ENCODE results near the gene ZFP57.
A peak's percentile ranks its signal among the peaks of the same experiment; 100 is the strongest.

Gene ZFP57

GRCh38 chr6:29680904-29681303, at the start of gene ZFP57:
Gene ZFP57 (minus strand): TSS chr6:29681152. CDS start chr6:29677003, 4,149 bp downstream.
- DNase-seq (ENCODE audit: low read depth in 3 of 3): no peak

- DNase-seq (ENCODE audit: low read depth in 3 of 3): no peak
Observed at GRCh38 chr6:29730575-29731126, 49.7 kb upstream of the ZFP57 start.

DNA sequence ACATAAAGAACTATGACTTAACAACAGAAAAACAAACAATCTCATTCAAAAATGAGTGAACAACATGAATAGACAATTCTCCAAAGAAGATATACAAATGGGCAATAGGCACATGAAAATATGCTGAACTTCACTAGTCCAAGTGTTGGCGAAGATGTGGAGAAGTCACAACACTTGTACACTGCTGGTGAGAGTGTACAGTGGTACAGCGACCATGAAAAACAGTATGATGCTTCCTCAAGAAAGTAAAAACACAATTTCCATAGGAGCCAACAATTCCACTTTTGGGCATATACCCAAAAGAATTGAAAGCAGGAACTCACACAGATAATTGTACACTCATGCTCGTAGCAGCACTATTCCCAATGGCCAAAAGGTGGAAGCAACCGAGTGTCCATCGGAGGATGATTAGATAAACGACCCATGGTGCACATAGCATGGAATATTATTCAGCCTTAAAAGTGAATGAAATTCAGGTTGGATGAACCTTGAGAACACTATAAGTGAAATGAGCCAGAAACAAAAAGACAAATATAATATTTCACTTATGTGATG, 48.9 kb upstream of the ZFP57 start:
- DNase-seq (ENCODE audit: low read depth in 3 of 3): no peak

GRCh38 chr6:29728875-29729270, 47.9 kb upstream of the ZFP57 start:
- DNase-seq (ENCODE audit: low read depth in 3 of 3): no peak

- no peak for DNase-seq (ENCODE audit: low read depth in 3 of 3)
Observed at GRCh38 chr6:29728173-29728874, 47.4 kb upstream of the ZFP57 start.

DNA sequence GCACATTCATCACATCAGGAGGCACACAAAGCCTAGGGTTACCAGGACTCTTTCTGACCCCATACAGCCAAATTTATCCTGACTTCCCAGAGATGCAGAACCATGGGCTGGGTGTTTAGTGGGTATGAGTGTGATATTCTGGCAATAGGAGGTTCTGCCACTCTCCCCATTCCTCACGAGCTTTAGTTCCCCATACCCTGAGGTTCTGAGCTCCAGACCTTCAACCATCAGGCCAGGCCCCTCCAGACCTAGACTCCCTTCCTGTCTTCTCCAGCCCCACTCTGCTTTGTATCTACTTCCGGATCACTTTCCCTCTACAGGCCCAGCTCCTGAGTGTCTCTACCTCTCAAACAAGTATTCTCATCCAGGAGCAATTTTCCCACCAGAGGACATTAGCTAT, 46.7 kb upstream of the ZFP57 start:
- no peak for DNase-seq (ENCODE audit: low read depth in 3 of 3)

- no peak for DNase-seq (ENCODE audit: low read depth in 3 of 3)
Observed at GRCh38 chr6:29726571-29727194, 45.7 kb upstream of the ZFP57 start.

GRCh38 chr6:29726001-29726400, 45.0 kb upstream of the ZFP57 start:
- DNase-seq (ENCODE audit: low read depth in 3 of 3): no peak

DNA sequence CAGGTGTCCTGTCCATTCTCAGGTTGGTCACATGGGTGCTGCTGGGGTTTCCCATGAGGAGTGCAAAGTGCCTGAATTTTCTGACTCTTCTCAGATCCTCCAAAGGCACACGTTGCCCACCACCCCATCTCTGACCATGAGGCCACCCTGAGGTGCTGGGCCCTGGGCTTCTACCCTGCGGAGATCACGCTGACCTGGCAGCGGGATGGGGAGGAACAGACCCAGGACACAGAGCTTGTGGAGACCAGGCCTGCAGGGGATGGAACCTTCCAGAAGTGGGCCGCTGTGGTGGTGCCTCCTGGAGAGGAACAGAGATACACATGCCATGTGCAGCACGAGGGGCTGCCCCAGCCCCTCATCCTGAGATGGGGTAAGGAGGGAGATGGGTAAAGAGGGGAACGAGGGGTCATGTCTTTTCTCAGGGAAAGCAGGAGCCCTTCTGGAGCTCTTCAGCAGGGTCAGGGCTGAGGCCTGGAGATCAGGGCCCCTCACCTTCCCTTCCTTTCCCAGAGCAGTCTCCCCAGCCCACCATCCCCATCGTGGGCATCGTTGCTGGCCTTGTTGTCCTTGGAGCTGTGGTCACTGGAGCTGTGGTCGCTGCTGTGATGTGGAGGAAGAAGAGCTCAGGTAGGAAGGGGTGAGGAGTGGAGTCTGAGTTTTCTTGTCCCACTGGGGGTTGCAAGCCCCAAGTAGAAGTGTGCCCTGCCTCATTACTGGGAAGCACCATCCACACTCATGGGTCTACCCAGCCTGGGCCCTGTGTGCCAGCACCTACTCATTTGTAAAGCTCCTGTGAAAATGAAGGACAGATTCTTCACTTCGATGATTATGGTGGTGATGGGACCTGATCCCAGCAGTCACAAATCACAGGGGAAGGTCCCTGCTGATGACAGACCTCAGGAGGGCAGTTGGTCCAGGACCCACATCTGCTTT, 44.3 kb upstream of the ZFP57 start:
- DNase-seq (ENCODE audit: low read depth in 3 of 3): no peak

DNA sequence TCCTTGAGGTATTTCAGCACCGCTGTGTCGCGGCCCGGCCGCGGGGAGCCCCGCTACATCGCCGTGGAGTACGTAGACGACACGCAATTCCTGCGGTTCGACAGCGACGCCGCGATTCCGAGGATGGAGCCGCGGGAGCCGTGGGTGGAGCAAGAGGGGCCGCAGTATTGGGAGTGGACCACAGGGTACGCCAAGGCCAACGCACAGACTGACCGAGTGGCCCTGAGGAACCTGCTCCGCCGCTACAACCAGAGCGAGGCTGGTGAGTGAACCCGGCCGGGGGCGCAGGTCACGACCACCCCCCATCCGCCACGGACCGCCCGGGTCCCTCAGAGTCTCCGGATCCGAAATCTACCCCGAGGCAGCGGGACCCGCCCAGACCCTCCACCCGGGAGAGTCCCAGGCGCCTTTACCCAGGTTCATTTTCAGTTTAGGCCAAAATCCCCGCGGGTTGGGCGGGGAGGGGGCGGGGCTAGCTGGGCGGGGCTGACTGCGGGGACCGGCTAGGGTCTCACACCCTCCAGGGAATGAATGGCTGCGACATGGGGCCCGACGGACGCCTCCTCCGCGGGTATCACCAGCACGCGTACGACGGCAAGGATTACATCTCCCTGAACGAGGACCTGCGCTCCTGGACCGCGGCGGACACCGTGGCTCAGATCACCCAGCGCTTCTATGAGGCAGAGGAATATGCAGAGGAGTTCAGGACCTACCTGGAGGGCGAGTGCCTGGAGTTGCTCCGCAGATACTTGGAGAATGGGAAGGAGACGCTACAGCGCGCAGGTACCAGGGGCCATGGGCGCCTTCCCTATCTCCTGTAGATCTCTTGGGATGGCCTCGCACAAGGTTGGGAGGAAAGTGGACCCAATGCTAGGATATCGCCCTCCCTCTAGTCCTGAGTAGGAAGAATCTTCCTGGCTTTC, 43.0 kb upstream of the ZFP57 start:
- DNase-seq (ENCODE audit: low read depth in 3 of 3): peak; percentile 63 to 82 (median 66)

DNA sequence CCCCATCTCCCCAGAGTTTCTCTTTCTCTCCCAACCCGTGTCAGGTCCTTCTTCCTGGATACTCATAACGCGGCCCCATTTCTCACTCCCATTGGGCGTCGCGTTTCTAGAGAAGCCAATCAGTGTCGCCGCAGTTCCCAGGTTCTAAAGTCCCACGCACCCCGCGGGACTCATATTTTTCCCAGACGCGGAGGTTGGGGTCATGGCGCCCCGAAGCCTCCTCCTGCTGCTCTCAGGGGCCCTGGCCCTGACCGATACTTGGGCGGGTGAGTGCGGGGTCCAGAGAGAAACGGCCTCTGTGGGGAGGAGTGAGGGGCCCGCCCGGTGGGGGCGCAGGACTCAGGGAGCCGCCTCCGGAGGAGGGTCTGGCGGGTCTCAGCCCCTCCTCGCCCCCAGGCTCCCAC, 42.3 kb upstream of the ZFP57 start, which contains the start of gene HLA-F:
HLA-F (plus strand) TSS at position 173 of the 404 bp plus-strand sequence; CDS start at position 203, 30 bp downstream.
- DNase-seq (ENCODE audit: low read depth in 3 of 3): peak in 2 of 3 experiments; percentile 63 to 73

GRCh38 chr6:29720863-29721262, 39.9 kb upstream of the ZFP57 start:
- no peak for DNase-seq (ENCODE audit: low read depth in 3 of 3)

DNA sequence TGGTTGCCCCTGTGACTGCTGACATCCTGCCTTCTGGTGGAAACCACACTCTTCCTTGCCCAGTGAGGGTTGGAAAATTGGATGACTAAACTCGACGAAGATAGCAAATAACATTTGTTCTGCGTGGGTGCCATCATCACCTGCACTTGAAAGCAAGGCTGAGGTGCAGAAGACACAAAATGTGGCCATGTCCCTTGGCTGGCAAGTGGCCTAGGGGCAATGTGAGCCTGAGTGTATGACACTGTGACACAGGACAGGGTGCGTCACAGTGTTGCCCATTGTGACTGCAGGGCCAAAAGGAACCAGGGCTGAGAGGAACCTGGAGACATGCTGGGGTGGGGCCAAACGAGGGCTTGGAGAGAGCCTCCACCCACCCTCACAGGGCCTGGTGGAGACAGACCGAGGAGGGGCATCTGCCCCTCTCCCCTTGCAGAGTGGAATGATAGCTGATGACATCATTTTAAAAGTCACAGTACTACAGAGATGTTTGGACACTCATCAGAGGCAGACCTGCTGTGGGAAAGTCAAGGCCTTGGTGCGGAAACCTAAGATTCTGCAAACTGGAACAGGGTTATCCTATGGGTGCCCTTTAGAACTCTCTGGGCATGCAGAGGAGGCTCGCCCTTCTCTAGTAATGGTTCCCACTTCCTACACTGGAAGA, 29.5 kb upstream of the ZFP57 start:
- no peak for DNase-seq (ENCODE audit: low read depth in 3 of 3)

GRCh38 chr6:29709188-29709587, 28.2 kb upstream of the ZFP57 start:
- DNase-seq (ENCODE audit: low read depth in 3 of 3): no peak

DNA sequence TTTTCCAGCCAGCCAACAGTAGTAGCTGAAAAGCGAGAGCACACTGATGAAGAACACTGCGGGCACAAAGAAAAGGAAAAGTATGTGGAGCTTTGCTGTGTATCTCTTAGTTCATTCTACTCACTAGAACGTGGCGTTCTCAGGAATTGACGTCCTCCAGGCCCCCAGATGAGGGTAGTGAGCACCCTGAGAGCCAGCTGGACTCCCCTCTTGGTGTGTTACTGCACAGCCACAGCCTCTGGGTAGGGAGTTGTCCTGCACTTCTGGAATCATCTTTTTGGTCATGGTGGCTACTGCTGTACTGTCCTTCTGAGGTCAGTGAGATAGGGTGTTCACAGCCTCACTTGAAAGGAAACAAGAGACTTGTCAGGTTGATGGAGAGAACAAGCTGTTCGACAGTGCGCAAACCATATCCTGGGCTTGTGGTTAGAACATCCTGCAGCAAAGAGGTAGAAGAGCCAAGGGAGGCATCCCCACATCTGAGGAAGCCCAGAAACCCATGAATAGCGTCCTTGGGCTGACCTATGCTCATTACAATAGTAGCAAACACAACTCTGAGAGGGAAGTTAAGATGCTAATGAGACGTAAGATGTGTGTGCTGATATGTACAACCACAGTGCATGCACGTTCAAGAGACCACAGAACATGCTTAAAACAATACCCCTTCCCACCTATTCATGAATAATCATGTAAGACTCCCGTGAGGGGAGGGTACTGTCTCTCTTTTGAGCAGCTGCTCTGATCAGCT, 27.7 kb upstream of the ZFP57 start:
- DNase-seq (ENCODE audit: low read depth in 3 of 3): no peak

DNA sequence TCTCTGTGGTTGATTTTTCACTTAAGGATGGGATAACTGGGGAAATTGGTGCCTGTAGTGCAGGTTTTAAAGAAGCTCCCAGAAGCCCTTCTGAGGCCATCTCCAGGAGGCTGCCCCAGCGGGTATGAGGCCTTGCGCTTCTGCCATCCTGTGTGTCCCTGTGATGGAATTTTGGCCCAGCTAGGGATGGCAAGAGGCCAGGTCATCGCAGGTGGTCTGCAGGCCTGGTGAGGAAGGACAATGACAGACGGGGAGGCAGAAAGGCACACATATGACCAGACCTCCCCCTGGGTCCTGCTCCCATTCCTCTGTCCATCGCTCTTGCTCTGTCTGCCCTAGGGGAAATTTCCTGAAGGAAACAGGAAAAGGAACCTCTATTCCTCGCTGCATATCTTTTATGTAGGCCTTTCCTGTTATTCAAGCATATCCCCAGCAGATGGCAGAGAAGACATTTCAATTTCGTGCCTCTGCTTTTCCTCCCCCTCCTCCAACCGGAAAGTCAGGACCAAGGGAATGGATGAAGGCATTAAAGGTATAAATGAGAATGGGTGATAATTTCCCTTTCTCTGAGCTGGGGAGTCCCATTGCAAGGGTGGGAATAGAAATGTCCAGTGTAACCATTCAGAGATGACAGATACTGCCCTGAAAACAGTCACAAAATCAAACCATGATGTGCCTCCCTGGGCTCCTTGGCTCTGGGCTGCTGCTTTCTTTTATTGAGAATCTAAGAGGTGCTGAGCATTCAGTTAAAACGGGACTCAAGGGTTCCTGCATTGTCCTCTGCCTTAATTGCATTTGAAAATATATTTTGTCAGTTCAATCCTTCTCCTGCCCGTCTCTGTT, 24.7 kb upstream of the ZFP57 start:
- no peak for DNase-seq (ENCODE audit: low read depth in 3 of 3)

- peak; percentile 56 to 73 (median 65) for DNase-seq (ENCODE audit: low read depth in 3 of 3)
Observed at GRCh38 chr6:29702519-29703103, 21.7 kb upstream of the ZFP57 start.
